Activated naive CD4-positive, alpha-beta T cell treated with anti-CD3 and anti-CD28 coated beads, Interleukin-2, amount 50 U/mL, for 24 hours (primary cell): Measurements from ENCODE around the gene SGK1.
"Not testable (repeated sequence)": the region's sequence is repeated elsewhere in the genome, so short reads cannot be mapped to it uniquely, and the experiment has no call there.

Experiments used
- H3K27ac Mint-ChIP-seq: one replicate; pipeline ENCODE4 v1.8.0; 2021; ENCODE audit warnings: mild to moderate bottlenecking, mixed read lengths
- H3K27me3 Mint-ChIP-seq: one replicate; pipeline ENCODE4 v1.8.0; 2021; ENCODE audit warnings: mixed read lengths
- H3K36me3 Mint-ChIP-seq: one replicate; pipeline ENCODE4 v1.8.0; 2021; ENCODE audit warnings: mixed read lengths
- H3K4me1 Mint-ChIP-seq: one replicate; pipeline ENCODE4 v1.8.0; 2021; ENCODE audit warnings: mixed read lengths
- H3K4me3 Mint-ChIP-seq: one replicate; pipeline ENCODE4 v1.8.0; 2021; ENCODE audit warnings: mild to moderate bottlenecking, mixed read lengths
- H3K9me3 Mint-ChIP-seq: one replicate; pipeline ENCODE4 v1.8.0; 2021; ENCODE audit warnings: mixed read lengths

Gene SGK1

DNA sequence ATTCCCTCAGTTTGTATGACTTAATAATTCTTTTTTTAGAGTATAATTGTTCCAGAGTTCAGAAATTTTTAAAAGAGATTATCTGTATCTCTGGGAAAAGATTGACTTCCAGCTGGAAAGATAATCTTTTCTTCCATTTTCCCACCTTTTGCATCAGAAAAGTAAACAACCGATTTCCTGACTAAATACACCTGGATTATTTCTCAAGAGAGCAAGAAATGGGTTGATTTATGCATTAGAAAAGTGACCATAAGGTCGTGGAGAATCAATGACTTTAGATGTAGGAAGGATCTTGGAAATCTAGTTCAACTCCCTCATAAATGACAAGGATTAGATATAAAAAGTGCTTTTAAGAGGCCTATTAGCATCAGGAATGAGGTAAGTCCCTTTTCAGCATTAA, 79.9 kb downstream of the SGK1 start:
- Mint-ChIP-seq H3K4me3 (no peak overlapping the region), H3K36me3 (peaks cover 2% of the 10 kb centered on the region), H3K27me3 (no peaks in the 10 kb centered on the region), H3K9me3 (peaks cover 4% of the 10 kb centered on the region), H3K4me1 (peaks cover 58% of the 10 kb centered on the region), H3K27ac (peak overlapping the region; percentile 14)

DNA sequence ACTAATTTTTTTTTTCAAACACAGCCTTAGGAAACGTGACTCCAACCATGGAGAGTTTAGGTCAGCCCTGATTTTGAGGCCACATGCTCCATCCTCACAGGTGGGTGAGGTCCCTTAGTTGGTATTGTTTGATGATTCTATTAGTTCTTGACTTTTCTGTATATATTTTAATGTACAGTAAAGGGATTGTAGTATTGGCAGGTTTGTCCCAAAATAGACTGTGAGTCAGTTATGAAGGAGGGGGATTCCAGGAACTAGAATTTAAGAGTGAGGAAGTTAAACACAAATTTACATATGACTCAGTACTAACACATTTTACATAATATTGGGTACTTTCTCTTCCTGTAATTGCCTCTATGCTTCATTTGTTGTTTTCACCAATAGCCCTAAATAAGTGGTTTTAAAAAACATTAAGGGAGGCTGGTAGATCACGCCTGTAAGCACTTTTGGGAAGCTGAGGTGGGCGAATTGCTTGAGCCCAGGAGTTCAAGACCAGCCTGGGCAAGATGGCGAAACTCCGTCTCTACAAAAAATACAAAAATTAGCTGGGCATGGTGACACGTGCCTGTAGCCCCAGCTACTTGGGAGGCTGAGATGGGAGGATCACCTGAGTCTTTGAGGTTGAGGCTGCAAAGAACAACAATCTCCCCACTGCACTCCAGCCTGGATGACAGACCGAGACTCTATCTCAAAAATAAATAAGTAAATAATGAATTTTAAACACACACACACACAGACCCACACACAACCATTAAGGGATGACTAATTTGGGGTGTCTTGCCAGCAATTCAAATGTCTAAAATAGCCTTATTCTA, 81.8 kb downstream of the SGK1 start:
- no peaks in the 10 kb centered on the region for H3K9me3 Mint-ChIP-seq
- peaks cover 51% of the 10 kb centered on the region for H3K4me1 Mint-ChIP-seq
- peak overlapping the region; percentile 94 for H3K27ac Mint-ChIP-seq
- H3K36me3 Mint-ChIP-seq = no peaks in the 10 kb centered on the region
- H3K27me3 Mint-ChIP-seq = no peaks in the 10 kb centered on the region
- H3K4me3 Mint-ChIP-seq = peak overlapping the region; percentile 39

DNA sequence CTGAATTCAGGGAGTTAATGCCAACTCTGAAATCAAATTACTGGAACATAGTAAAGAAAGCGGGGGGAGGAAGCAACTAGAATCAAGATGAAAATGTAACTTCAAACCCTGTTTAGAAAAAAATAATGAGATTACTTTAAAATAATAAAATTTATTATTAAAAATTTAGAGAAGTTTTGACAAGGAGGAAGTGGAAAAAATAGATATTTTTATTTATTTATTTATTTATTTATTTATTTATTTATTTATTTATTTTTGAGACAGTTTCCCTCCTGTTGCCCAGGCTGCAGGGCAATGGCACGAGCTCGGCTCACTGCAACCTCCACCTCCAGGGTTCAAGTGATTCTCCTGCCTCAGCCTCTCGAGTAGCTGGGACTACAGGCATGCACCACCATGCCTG, 82.6 kb downstream of the SGK1 start:
- H3K4me3 Mint-ChIP-seq, H3K9me3 Mint-ChIP-seq, H3K27me3 Mint-ChIP-seq, H3K36me3 Mint-ChIP-seq: not testable (repeated sequence)
- Mint-ChIP-seq H3K27ac (peak overlapping the region; percentile 94), H3K4me1 (peaks cover 44% of the 10 kb centered on the region)

DNA sequence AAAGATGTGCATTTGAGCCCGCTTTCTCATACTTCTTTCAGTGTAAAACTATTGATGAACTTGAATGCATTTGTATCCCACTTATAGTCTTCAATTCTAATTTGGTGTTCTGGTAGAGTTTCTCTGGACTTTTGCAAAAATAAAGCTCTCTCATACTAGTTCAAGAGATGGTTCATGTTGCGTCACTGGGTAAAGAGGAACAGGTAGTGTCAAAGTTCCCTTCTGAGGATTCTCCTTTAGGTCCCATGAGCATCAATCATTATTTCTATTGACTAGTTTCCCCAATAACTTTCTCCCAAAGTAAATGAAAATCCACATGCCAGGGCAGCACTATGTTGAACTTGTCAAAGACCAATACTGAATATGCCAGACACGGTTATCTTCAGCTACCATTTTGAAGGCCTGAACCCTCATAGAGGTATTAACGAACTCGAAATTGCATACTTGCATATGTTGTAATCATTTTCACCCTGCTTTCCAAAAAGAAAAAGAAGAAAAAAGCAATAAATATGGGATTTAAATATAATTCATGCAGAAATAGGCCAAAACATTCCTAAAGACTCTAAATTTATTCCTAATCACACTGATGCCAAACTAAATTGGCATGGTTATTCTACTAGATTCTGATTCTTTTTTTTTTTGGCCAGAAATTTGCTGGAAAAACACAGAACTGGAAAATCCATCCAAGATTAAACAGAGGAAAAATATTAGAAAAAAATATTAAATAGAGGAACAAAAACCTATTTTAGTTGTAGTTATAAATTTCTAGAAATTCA, 84.5 kb downstream of the SGK1 start:
- no peaks in the 10 kb centered on the region for H3K27me3 Mint-ChIP-seq
- no peak overlapping the region for H3K4me3 Mint-ChIP-seq
- H3K9me3 Mint-ChIP-seq = no peaks in the 10 kb centered on the region
- no peak overlapping the region for H3K27ac Mint-ChIP-seq
- peaks cover 31% of the 10 kb centered on the region for H3K4me1 Mint-ChIP-seq
- H3K36me3 Mint-ChIP-seq = no peaks in the 10 kb centered on the region

DNA sequence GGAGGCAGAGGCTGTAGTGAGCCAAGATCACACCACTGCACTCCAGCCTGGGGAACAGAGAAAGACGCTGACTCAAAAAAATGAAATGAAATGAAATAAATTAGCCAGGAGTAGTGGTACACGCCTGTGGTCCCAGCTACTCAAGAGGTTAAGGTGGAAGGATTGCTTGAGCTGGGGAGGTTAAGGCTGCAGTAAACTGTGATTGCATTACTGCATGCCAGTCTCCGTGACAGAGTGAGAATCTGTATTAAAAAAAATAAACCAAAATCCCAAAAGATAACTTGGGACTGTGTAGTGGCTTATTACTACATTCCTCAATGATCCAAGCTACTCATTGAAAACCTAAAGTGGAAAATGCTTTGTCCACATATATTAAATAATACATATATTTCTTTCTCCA, 87.0 kb downstream of the SGK1 start:
- Mint-ChIP-seq H3K36me3 (no peaks in the 10 kb centered on the region), H3K27ac (peak overlapping the region; percentile 51), H3K9me3 (no peaks in the 10 kb centered on the region), H3K4me1 (peaks cover 17% of the 10 kb centered on the region), H3K4me3 (no peak overlapping the region), H3K27me3 (no peaks in the 10 kb centered on the region)

DNA sequence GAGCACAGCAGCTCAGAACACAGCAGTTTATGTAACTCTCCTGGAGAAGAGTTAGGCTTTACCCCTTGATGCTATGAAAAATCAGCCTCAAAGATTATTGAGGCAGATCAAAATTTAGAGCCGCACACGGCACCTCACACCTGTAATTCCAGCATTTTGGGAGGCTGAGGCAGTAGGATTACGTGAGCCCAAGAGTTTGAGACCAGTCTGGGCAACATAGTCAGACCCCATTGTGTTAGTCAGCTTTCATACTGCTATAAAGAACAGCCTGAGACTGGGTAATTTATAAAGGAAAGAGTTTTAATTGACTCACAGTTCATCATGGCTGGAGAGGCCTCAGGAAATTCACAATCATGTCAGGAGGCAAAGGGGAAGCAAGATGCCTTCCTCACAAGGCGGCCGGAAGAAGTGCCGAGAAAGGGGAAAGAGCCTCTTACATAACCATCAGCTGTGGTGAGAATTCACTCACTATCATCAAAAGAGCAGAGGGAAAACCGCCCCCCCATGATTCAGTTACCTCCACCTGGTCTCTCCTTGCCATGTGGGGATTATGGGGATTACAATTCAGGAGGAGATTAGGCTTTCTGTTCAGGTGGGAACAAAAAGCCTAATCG, 87.7 kb downstream of the SGK1 start:
- Mint-ChIP-seq H3K36me3 (no peaks in the 10 kb centered on the region), H3K27me3 (no peaks in the 10 kb centered on the region), H3K9me3 (no peaks in the 10 kb centered on the region), H3K4me3 (no peak overlapping the region), H3K27ac (peak overlapping the region; percentile 83), H3K4me1 (peaks cover 11% of the 10 kb centered on the region)

DNA sequence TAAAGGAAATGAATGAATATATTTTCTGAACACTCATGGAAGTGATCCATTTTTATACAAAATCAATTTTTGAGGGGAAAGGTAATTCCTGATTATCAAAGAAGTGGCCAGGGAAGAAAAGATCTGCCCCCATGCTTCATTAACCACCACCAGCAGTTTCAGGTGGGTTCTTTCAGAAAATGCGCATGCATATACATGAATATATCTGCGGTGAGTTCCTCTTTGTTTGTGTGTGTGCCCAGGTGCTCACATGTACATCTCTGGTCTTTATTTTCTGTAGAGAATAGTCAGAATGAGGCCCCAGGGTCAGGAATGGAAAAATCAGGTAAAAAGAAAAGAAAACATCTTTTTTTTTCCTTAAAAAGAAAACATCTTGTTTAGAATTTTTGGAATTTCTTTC, 88.4 kb downstream of the SGK1 start:
- Mint-ChIP-seq H3K4me1 (peaks cover 5% of the 10 kb centered on the region), H3K27me3 (no peaks in the 10 kb centered on the region), H3K36me3 (no peaks in the 10 kb centered on the region), H3K9me3 (no peaks in the 10 kb centered on the region), H3K27ac (no peak overlapping the region), H3K4me3 (no peak overlapping the region)

DNA sequence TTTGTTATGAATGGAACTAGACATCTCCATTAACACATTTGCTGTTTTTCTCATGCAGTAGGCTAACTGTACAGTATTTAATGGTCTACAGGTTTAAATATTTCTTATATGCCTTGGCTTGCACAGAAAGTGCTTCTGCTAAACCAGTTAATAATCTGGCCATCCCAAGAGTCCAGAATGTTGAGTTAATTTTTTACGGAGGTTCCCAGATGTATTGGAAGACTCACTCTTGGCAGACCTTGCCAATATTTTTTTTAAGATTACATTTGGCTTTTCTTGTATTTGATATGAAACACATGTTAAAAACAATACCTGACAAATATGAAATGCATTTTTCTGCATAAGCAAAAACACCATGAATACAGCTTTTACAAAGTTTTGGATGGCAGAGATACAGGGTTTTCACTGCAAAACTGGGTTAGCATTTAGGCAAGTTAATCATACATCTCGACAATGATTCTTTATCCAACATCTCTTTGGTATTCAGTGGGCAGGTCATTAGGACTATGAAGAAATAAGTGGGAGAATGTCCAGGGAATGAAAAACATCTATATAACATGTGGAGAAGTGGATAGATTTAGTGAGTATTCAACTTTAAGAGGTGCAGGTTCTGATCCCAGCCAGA, 94.0 kb downstream of the SGK1 start:
- Mint-ChIP-seq H3K36me3 (no peaks in the 10 kb centered on the region), H3K27ac (no peak overlapping the region), H3K27me3 (no peaks in the 10 kb centered on the region), H3K9me3 (no peaks in the 10 kb centered on the region), H3K4me3 (no peak overlapping the region), H3K4me1 (no peaks in the 10 kb centered on the region)

DNA sequence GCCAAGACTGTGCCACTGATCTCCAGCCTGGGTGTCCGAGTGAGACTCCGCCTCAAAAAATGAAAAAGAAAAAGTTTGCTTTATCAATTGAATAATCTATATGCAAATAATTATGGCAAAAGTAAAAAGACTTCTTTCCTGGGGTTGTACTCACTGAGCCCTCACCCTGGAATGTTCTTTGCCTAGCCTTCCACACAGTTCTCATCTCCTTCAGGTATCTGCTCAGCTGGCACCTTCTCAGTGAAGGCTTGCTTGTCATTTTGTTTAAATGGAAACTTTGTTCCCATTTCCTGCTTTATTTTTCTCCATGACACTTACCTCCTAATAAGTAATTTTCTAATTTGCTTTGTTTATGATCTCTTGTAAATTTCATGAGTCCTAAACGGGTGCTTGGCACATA, 96.7 kb downstream of the SGK1 start:
- H3K4me1 Mint-ChIP-seq = peaks cover 6% of the 10 kb centered on the region
- no peaks in the 10 kb centered on the region for H3K27me3 Mint-ChIP-seq
- no peaks in the 10 kb centered on the region for H3K9me3 Mint-ChIP-seq
- no peak overlapping the region for H3K4me3 Mint-ChIP-seq
- no peaks in the 10 kb centered on the region for H3K36me3 Mint-ChIP-seq
- H3K27ac Mint-ChIP-seq = no peak overlapping the region

DNA sequence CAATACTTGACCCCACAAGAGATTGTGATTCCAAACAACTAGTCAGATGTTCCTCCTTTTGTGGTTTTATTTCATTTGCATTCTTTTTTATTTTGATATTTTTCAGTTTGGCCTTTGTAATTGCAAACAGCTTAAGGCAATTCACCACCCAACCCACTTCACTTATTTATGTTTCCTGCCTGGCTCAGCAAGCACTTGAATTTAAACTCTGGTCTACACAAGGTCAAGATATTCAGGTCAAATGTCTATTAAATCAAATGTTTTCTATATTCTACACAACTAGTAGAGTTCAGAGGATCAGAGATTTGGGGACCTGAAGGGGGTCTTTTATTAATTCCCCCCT, 100.1 kb downstream of the SGK1 start:
- H3K36me3 Mint-ChIP-seq = no peaks in the 10 kb centered on the region
- no peak overlapping the region for H3K4me3 Mint-ChIP-seq
- H3K27me3 Mint-ChIP-seq = no peaks in the 10 kb centered on the region
- no peak overlapping the region for H3K27ac Mint-ChIP-seq
- no peaks in the 10 kb centered on the region for H3K9me3 Mint-ChIP-seq
- H3K4me1 Mint-ChIP-seq = peaks cover 8% of the 10 kb centered on the region

DNA sequence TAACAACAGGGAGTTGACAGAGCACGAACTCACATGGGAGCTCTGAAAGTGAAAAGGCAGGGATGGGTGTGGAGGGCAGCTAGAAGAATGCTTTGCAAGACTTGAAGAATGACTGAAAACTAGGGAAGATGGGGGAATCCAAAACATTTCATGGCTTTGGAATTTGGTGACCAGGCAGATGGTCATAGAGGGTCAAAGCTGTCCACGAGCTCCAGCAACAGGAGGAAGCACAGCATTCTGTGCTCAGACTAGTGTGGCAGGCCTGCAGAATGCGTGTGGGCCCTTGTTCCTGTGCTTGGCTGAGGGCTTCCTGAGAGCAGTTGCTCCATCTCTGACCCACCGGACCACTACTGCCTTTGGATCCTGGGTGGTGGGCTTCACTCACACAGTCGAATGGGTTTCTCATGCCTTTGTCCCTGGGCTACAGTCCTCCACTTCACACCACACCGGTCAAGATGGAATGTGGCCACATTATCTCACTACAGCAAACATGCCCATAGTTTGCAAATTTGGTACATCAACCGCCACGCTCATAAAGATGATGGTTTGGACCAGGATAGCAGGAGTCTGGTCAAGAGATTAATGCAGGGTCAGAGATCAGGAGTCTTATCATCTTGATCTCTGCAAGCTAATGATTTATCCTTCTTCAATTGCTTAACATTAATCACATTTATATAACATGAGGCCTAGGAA, 100.7 kb downstream of the SGK1 start:
- Mint-ChIP-seq H3K27ac (no peak overlapping the region), H3K36me3 (no peaks in the 10 kb centered on the region), H3K4me1 (peaks cover 8% of the 10 kb centered on the region), H3K9me3 (no peaks in the 10 kb centered on the region), H3K4me3 (no peak overlapping the region), H3K27me3 (no peaks in the 10 kb centered on the region)

DNA sequence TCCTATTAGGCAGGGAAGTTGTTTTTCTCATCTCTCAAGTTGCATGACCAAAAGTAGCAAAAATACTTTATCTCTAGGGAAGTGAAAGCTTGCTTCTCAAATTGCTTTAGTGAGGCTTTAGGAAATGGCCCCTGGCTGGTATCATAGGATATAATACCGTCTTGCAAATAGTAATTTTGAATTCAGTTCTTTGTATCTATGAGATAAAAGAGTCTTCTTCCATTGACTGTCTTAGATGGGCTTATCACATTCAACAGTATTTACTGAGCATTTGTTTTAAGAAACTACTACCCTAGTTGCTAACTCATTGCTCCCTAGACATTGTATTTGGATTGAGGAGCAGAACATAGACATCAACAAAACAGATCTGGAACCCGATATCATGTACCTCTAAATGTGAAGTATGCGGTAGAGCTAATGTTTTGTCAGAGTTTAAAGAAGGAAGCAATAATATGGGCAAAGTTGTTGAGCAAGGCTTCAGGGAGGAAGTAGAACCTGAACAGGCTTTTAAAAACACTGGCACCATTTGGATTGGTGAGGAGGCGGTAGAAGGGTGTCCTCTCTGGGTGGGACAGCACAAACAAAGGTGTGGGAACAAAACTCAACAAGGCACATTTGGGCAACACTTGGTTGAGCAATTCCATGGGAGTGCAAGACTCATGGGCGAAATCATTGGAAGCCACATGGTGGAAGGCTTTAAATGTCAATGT, 101.5 kb downstream of the SGK1 start:
- Mint-ChIP-seq H3K27ac (no peak overlapping the region), H3K36me3 (no peaks in the 10 kb centered on the region), H3K4me1 (peaks cover 8% of the 10 kb centered on the region), H3K4me3 (no peak overlapping the region), H3K9me3 (no peaks in the 10 kb centered on the region), H3K27me3 (no peaks in the 10 kb centered on the region)

DNA sequence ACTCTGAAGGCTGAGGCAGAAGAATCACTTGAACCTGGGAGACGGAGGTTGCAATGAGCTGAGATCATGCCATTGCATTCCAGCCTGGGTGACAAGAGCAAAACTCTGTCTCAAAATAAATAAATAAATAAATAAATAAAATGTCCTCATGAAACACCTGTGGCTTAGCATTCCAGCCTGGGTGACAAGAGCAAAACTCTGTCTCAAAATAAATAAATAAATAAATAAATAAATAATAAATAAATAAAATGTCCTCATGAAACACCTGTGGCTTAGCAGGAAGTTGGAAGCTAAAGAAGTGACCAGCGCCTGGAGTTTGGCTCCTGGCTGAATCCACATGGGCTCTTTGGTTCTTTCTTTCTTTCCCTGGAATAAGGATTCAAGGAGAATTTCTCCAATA, 104.5 kb downstream of the SGK1 start:
- not testable (repeated sequence) for H3K27ac Mint-ChIP-seq, H3K9me3 Mint-ChIP-seq, H3K27me3 Mint-ChIP-seq, H3K36me3 Mint-ChIP-seq, H3K4me3 Mint-ChIP-seq, H3K4me1 Mint-ChIP-seq

DNA sequence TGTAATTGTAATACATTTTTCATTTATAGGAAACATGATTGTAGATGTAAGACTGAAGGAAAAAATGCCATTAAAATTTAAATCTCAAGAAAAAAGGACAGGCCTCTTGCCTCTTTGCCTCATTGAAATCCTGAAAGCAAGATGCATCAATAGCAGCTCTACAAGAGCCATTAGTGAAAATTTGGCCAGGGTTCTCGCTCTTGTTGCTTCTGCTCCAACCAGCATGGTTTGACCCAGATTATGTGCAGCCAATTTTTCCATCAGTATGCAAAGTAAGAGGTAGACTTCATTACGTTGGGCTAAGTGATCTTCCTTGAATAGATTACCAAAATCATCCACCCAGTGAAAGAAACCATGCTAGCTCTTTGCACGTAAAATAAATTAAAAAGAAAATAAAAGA, 106.6 kb downstream of the SGK1 start:
- H3K4me1 Mint-ChIP-seq = peaks cover 2% of the 10 kb centered on the region
- H3K27me3 Mint-ChIP-seq = no peaks in the 10 kb centered on the region
- no peaks in the 10 kb centered on the region for H3K36me3 Mint-ChIP-seq
- no peaks in the 10 kb centered on the region for H3K9me3 Mint-ChIP-seq
- no peak overlapping the region for H3K4me3 Mint-ChIP-seq
- no peak overlapping the region for H3K27ac Mint-ChIP-seq

DNA sequence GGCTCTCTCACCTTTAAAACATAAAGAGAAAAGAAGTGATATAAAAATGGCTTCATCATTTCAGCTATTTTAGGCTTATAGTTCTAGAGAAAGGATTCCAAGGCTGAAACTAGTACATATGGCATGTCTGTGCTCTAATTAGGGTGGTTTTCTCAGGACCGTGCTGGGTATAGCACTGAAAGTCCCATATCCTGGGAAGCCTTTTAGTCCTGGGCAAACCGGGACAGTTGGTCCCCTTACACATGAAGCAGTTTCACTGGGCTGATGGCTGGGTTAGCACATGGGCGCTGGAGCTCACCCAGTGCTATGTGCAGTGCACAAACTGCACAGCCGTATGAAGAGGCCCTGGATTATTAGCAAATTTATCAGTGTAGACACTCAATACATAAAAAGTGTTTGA, 110.5 kb downstream of the SGK1 start:
- Mint-ChIP-seq H3K27me3 (no peaks in the 10 kb centered on the region), H3K4me1 (no peaks in the 10 kb centered on the region), H3K36me3 (peaks cover 2% of the 10 kb centered on the region), H3K9me3 (peaks cover 6% of the 10 kb centered on the region), H3K27ac (no peak overlapping the region), H3K4me3 (no peak overlapping the region)
